Lower leg skin (tissue), 3 donors: ENCODE measurements around the gene PLCB1.

Experiments used
- POLR2A ChIP-seq, 2 donors: fragments of 450-650 bp; IDR thresholded peaks; one replicate each; pipeline ENCODE4 v1.6.1; 2016 to 2017; ENCODE audit warnings: antibody characterized with exemption in 2 of 2, mild to moderate bottlenecking in 1 of 2, moderate library complexity in 1 of 2
- TF ChIP-seq, protein P1 (sequence below), 3 donors: fragments of 450-650 bp; IDR thresholded peaks; one replicate each; pipeline ENCODE4 v1.5.1; 2016; ENCODE audit warnings: antibody characterized with exemption in 3 of 3, mild to moderate bottlenecking in 3 of 3, moderate library complexity in 2 of 3

DNA sequence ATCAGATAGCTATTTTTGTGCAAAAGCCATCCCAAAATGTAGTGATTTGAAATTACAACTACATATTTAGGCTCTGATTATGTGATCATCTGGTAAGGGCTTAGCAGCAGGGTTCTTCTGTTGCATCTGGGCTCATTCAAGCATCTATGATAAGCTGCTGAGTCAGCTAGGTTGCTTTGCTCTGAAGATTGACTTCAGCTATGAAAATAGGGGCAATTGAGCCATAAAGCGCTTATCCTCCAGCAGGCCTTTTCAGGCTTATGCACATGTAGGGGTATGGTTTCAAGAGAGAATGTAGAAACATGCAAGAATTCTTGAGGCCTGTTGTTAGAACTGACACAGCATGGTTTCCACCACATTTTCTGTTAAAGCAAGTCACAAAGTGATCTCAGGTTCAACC lies 114.1 kb downstream of the PLCB1 start:
- TF ChIP-seq, protein P1, sequence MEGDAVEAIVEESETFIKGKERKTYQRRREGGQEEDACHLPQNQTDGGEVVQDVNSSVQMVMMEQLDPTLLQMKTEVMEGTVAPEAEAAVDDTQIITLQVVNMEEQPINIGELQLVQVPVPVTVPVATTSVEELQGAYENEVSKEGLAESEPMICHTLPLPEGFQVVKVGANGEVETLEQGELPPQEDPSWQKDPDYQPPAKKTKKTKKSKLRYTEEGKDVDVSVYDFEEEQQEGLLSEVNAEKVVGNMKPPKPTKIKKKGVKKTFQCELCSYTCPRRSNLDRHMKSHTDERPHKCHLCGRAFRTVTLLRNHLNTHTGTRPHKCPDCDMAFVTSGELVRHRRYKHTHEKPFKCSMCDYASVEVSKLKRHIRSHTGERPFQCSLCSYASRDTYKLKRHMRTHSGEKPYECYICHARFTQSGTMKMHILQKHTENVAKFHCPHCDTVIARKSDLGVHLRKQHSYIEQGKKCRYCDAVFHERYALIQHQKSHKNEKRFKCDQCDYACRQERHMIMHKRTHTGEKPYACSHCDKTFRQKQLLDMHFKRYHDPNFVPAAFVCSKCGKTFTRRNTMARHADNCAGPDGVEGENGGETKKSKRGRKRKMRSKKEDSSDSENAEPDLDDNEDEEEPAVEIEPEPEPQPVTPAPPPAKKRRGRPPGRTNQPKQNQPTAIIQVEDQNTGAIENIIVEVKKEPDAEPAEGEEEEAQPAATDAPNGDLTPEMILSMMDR (IDR thresholded peaks at IDR 0.05), result no peak
- TF ChIP-seq POLR2A (IDR thresholded peaks at IDR 0.05), result no peak
